ENCODE measurements around the gene KLHL7.
"Not testable (repeated sequence)": the region's sequence is repeated elsewhere in the genome, so short reads cannot be mapped to it uniquely, and the experiment has no call there.

Gene KLHL7

GRCh38 chr7:23191022-23191421 lies 85.4 kb downstream of the KLHL7 start:
- Histone ChIP-seq H3K4me1 (ENCODE audit: control insufficient read depth, insufficient read depth, low read depth, low read length) (no peaks in the 10 kb centered on the region), H2BK120ac (ENCODE audit: low read depth, low read length) (no peak overlapping the region), H2BK12ac (ENCODE audit: low read length in 2 of 2) (no peak overlapping the region), H3K4me3 (ENCODE audit: insufficient read depth in 1 of 2, low read depth in 1 of 2, low read length in 2 of 2) (no peak overlapping the region), H4K91ac (ENCODE audit: low read length) (no peak overlapping the region), H3K79me1 (replicated peaks; ENCODE audit: low read length, poor library complexity, severe bottlenecking) (peaks cover 27% of the 10 kb centered on the region), H3K27ac (ENCODE audit: low read length, poor library complexity, severe bottlenecking) (no peak overlapping the region), H3K23ac (ENCODE audit: low read length in 2 of 2) (no peak overlapping the region), H3K27me3 (ENCODE audit: control insufficient read depth in 1 of 2, insufficient read depth in 1 of 2, low read length in 2 of 2) (no peaks in the 10 kb centered on the region), H2BK15ac (ENCODE audit: low read depth, poor library complexity, severe bottlenecking) (no peak overlapping the region), H2BK5ac (ENCODE audit: low read depth, low read length, poor library complexity, severe bottlenecking) (no peak overlapping the region), H3K4me2 (ENCODE audit: low read length, poor library complexity, severe bottlenecking) (no peak overlapping the region), H3K14ac (ENCODE audit: low read length in 2 of 2) (no peak overlapping the region), H3K4ac (ENCODE audit: low read depth in 1 of 2, low read length in 2 of 2) (no peak overlapping the region), H4K8ac (ENCODE audit: low read length) (no peak overlapping the region), H3K9ac (ENCODE audit: low read length) (no peak overlapping the region), H3K36me3 (ENCODE audit: control insufficient read depth in 1 of 2, insufficient read depth in 2 of 2, low read depth in 1 of 2, low read length in 2 of 2) (peaks cover 38 to 70% of the 10 kb centered on the region in 2 experiments), H2AK5ac (ENCODE audit: low read length, severe bottlenecking) (no peak overlapping the region), H3K9me3 (ENCODE audit: control insufficient read depth, low read length) (no peaks in the 10 kb centered on the region), H2AFZ (ENCODE audit: low read depth, low read length) (no peak overlapping the region), H3K18ac (ENCODE audit: low read depth in 1 of 2, low read length in 2 of 2) (no peak overlapping the region)
- peak; percentile 19 for DNase-seq
- 59% methylated on average over 2 of the region's 2 CpGs for WGBS

GRCh38 chr7:23193650-23194227 lies 88.2 kb downstream of the KLHL7 start:
- not testable (repeated sequence) for H3K4me1 ChIP-seq (ENCODE audit: control insufficient read depth, insufficient read depth, low read depth, low read length); H3K23ac ChIP-seq (ENCODE audit: low read length in 2 of 2); H2BK5ac ChIP-seq (ENCODE audit: low read depth, low read length, poor library complexity, severe bottlenecking); H4K8ac ChIP-seq (ENCODE audit: low read length); H3K14ac ChIP-seq (ENCODE audit: low read length in 2 of 2); H2BK15ac ChIP-seq (ENCODE audit: low read depth, poor library complexity, severe bottlenecking); H3K4me2 ChIP-seq (ENCODE audit: low read length, poor library complexity, severe bottlenecking); H2BK12ac ChIP-seq (ENCODE audit: low read length in 2 of 2); H3K27me3 ChIP-seq (ENCODE audit: control insufficient read depth in 1 of 2, insufficient read depth in 1 of 2, low read length in 2 of 2); H3K27ac ChIP-seq (ENCODE audit: low read length, poor library complexity, severe bottlenecking); H2AK5ac ChIP-seq (ENCODE audit: low read length, severe bottlenecking); DNase-seq; H3K18ac ChIP-seq (ENCODE audit: low read depth in 1 of 2, low read length in 2 of 2); H2AFZ ChIP-seq (ENCODE audit: low read depth, low read length); H2BK120ac ChIP-seq (ENCODE audit: low read depth, low read length); H3K9me3 ChIP-seq (ENCODE audit: control insufficient read depth, low read length); H4K91ac ChIP-seq (ENCODE audit: low read length); H3K9ac ChIP-seq (ENCODE audit: low read length); H3K4ac ChIP-seq (ENCODE audit: low read depth in 1 of 2, low read length in 2 of 2); H3K4me3 ChIP-seq (ENCODE audit: insufficient read depth in 1 of 2, low read depth in 1 of 2, low read length in 2 of 2)
- Histone ChIP-seq H3K79me1 (replicated peaks; ENCODE audit: low read length, poor library complexity, severe bottlenecking) (peaks cover 28% of the 10 kb centered on the region), H3K36me3 (ENCODE audit: control insufficient read depth in 1 of 2, insufficient read depth in 2 of 2, low read depth in 1 of 2, low read length in 2 of 2) (peaks cover 33 to 57% of the 10 kb centered on the region in 2 experiments)
- WGBS = 96% methylated on average over 26 of the region's 27 CpGs

GRCh38 chr7:23196306-23196705 lies 90.7 kb downstream of the KLHL7 start:
- Histone ChIP-seq H4K91ac (ENCODE audit: low read length) (no peak overlapping the region), H3K27ac (ENCODE audit: low read length, poor library complexity, severe bottlenecking) (no peak overlapping the region), H3K27me3 (ENCODE audit: control insufficient read depth in 1 of 2, insufficient read depth in 1 of 2, low read length in 2 of 2) (no peaks in the 10 kb centered on the region), H2AK5ac (ENCODE audit: low read length, severe bottlenecking) (no peak overlapping the region), H3K79me1 (replicated peaks; ENCODE audit: low read length, poor library complexity, severe bottlenecking) (peaks cover 18% of the 10 kb centered on the region), H2AFZ (ENCODE audit: low read depth, low read length) (no peak overlapping the region), H3K14ac (ENCODE audit: low read length in 2 of 2) (no peak overlapping the region), H3K9ac (ENCODE audit: low read length) (no peak overlapping the region), H3K4me2 (ENCODE audit: low read length, poor library complexity, severe bottlenecking) (no peak overlapping the region), H2BK120ac (ENCODE audit: low read depth, low read length) (no peak overlapping the region), H2BK5ac (ENCODE audit: low read depth, low read length, poor library complexity, severe bottlenecking) (no peak overlapping the region), H3K9me3 (ENCODE audit: control insufficient read depth, low read length) (no peaks in the 10 kb centered on the region), H3K4me3 (ENCODE audit: insufficient read depth in 1 of 2, low read depth in 1 of 2, low read length in 2 of 2) (no peak overlapping the region), H3K18ac (ENCODE audit: low read depth in 1 of 2, low read length in 2 of 2) (no peak overlapping the region), H2BK15ac (ENCODE audit: low read depth, poor library complexity, severe bottlenecking) (no peak overlapping the region), H3K4ac (ENCODE audit: low read depth in 1 of 2, low read length in 2 of 2) (no peak overlapping the region), H4K8ac (ENCODE audit: low read length) (no peak overlapping the region), H3K4me1 (ENCODE audit: control insufficient read depth, insufficient read depth, low read depth, low read length) (no peaks in the 10 kb centered on the region), H2BK12ac (ENCODE audit: low read length in 2 of 2) (no peak overlapping the region), H3K36me3 (ENCODE audit: control insufficient read depth in 1 of 2, insufficient read depth in 2 of 2, low read depth in 1 of 2, low read length in 2 of 2) (peaks cover 28 to 58% of the 10 kb centered on the region in 2 experiments), H3K23ac (ENCODE audit: low read length in 2 of 2) (no peak overlapping the region)
- DNase-seq = no peak
- WGBS = 79% methylated on average over 3 of the region's 5 CpGs

GRCh38 chr7:23197745-23198144 lies 92.2 kb downstream of the KLHL7 start:
- not testable (repeated sequence) for H3K14ac ChIP-seq (ENCODE audit: low read length in 2 of 2); DNase-seq; H3K9ac ChIP-seq (ENCODE audit: low read length); H2BK5ac ChIP-seq (ENCODE audit: low read depth, low read length, poor library complexity, severe bottlenecking); H3K27me3 ChIP-seq (ENCODE audit: control insufficient read depth in 1 of 2, insufficient read depth in 1 of 2, low read length in 2 of 2); H2BK12ac ChIP-seq (ENCODE audit: low read length in 2 of 2); H2BK15ac ChIP-seq (ENCODE audit: low read depth, poor library complexity, severe bottlenecking); H3K4ac ChIP-seq (ENCODE audit: low read depth in 1 of 2, low read length in 2 of 2); H3K9me3 ChIP-seq (ENCODE audit: control insufficient read depth, low read length); H2AK5ac ChIP-seq (ENCODE audit: low read length, severe bottlenecking); H3K23ac ChIP-seq (ENCODE audit: low read length in 2 of 2); H3K18ac ChIP-seq (ENCODE audit: low read depth in 1 of 2, low read length in 2 of 2); H2BK120ac ChIP-seq (ENCODE audit: low read depth, low read length); H2AFZ ChIP-seq (ENCODE audit: low read depth, low read length); H3K4me2 ChIP-seq (ENCODE audit: low read length, poor library complexity, severe bottlenecking); H4K8ac ChIP-seq (ENCODE audit: low read length); H3K4me1 ChIP-seq (ENCODE audit: control insufficient read depth, insufficient read depth, low read depth, low read length); H3K27ac ChIP-seq (ENCODE audit: low read length, poor library complexity, severe bottlenecking); H4K91ac ChIP-seq (ENCODE audit: low read length); H3K4me3 ChIP-seq (ENCODE audit: insufficient read depth in 1 of 2, low read depth in 1 of 2, low read length in 2 of 2)
- Histone ChIP-seq H3K36me3 (ENCODE audit: control insufficient read depth in 1 of 2, insufficient read depth in 2 of 2, low read depth in 1 of 2, low read length in 2 of 2) (peaks cover 24 to 55% of the 10 kb centered on the region in 2 experiments), H3K79me1 (replicated peaks; ENCODE audit: low read length, poor library complexity, severe bottlenecking) (peaks cover 12% of the 10 kb centered on the region)
- 100% methylated on average over 5 of the region's 5 CpGs for WGBS

Measured in mesenchymal stem cell (in vitro differentiated cells and primary cell).